Endothelial cell (in vitro differentiated cells): Measurements from ENCODE around the gene FAM229B. TPM values are rescaled to one million over a fixed set of nuclear protein-coding genes. Genes with fewer than 3 reads are reported as not detected.
"Not testable (repeated sequence)": the region's sequence is repeated elsewhere in the genome, so short reads cannot be mapped to it uniquely, and the experiment has no call there.

Experiments
- DNase-seq: peaks from one replicate; pipeline ENCODE4 v3.0.0; 2021; ENCODE audit warnings: low spot score
- H3K27ac Mint-ChIP-seq: one replicate; pipeline ENCODE4 v1.8.0; 2021; ENCODE audit warnings: mixed read lengths, inconsistent platforms; ENCODE audit not compliant: unreplicated experiment
- H3K27me3 Mint-ChIP-seq: one replicate; pipeline ENCODE4 v1.8.0; 2021; ENCODE audit warnings: mild to moderate bottlenecking, moderate library complexity, mixed read lengths, inconsistent platforms; ENCODE audit not compliant: unreplicated experiment
- H3K36me3 Mint-ChIP-seq: one replicate; pipeline ENCODE4 v1.8.0; 2021; ENCODE audit warnings: mild to moderate bottlenecking, low read depth, mixed read lengths, inconsistent platforms; ENCODE audit not compliant: unreplicated experiment
- H3K4me1 Mint-ChIP-seq: one replicate; pipeline ENCODE4 v1.8.0; 2021; ENCODE audit warnings: mild to moderate bottlenecking, mixed read lengths, inconsistent platforms; ENCODE audit not compliant: unreplicated experiment
- H3K4me3 Mint-ChIP-seq: one replicate; pipeline ENCODE4 v1.8.0; 2021; ENCODE audit warnings: mild to moderate bottlenecking, mixed read lengths, inconsistent platforms; ENCODE audit not compliant: unreplicated experiment
- H3K9me3 Mint-ChIP-seq: one replicate; pipeline ENCODE4 v1.8.0; 2021; ENCODE audit warnings: mixed read lengths, inconsistent platforms; ENCODE audit not compliant: unreplicated experiment
- total RNA-seq: library from RNA; stranded (reverse); fragmentation: NEBNext Ultra II Directional; extraction: Animal tissue kit (Norgen Biotek cat#: 25700); gene quantifications from one replicate; pipeline ENCODE4 v1.2.1, GENCODE V29; 2021; ENCODE audit not compliant: unreplicated experiment
- TF ChIP-seq, protein P1 (sequence below): fragments of 200-600 bp; sonication (generic); IDR thresholded peaks from one replicate; pipeline ENCODE4 v1.5.0; 2021; ENCODE audit warnings: antibody characterized with exemption; ENCODE audit not compliant: unreplicated experiment

Gene FAM229B
- total RNA-seq, 1 donor from 2014 or later: 20.9 TPM

DNA sequence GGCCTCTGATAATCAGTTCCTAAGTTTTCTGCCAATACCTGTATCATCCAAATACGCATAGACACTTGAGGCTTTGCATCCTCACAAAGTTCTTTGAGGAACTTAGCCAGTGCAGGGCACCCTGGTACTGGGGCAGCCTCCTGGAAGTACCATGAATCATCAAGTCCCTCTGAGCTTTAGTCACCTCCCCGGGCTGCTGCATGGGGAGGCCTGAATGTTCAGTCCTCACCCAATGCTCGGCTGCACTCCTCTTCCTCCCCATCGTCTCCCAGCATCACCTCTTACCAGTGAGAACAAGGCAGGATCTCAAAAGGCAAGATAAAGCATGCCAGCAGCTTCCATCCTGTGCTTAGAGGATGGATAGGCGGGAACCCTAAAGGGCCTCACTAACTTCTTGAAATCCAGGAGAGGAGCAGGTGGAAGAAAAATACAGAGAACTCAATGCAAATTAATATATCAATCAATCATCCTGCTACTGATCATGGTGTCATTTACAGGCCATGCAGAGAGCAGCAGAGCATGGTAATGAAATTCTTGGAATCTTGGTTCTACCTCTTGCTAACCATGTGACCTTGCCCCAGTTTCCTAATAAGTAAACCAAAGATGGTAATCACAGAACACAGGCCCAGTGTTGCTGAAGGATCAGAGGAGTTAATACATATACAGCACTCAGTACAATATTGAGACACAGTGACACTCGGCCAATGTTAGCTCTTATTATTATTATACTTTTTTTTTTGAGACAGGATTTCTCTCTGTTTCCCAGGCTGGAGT is 38.2 kb upstream of the FAM229B start:
- no peaks in the 10 kb centered on the region for H3K4me1 Mint-ChIP-seq
- TF ChIP-seq, protein P1, sequence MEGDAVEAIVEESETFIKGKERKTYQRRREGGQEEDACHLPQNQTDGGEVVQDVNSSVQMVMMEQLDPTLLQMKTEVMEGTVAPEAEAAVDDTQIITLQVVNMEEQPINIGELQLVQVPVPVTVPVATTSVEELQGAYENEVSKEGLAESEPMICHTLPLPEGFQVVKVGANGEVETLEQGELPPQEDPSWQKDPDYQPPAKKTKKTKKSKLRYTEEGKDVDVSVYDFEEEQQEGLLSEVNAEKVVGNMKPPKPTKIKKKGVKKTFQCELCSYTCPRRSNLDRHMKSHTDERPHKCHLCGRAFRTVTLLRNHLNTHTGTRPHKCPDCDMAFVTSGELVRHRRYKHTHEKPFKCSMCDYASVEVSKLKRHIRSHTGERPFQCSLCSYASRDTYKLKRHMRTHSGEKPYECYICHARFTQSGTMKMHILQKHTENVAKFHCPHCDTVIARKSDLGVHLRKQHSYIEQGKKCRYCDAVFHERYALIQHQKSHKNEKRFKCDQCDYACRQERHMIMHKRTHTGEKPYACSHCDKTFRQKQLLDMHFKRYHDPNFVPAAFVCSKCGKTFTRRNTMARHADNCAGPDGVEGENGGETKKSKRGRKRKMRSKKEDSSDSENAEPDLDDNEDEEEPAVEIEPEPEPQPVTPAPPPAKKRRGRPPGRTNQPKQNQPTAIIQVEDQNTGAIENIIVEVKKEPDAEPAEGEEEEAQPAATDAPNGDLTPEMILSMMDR: no peak
- H3K9me3 Mint-ChIP-seq: no peaks in the 10 kb centered on the region
- peaks cover 5% of the 10 kb centered on the region for H3K27me3 Mint-ChIP-seq
- H3K36me3 Mint-ChIP-seq: no peaks in the 10 kb centered on the region
- DNase-seq: no peak
- H3K4me3 Mint-ChIP-seq: no peak overlapping the region
- no peak overlapping the region for H3K27ac Mint-ChIP-seq

DNA sequence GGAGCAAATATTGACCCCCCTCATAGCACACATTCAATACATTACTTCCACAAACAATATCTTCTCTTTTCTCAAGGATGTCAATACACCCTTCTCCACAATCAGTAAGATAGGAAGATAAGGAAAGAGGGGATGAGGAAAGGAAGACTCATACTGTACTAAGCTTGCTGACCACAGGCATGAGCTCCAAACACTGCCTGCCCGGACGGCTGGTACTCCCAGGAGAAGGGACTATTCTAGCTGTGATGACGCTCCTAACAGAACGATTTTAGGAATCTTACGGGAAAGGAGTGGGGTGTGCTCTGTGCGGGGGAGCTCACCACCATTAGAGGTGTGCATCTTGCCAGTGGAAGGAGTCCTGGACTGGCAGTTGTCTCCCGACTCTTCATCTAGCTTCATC is 37.4 kb upstream of the FAM229B start:
- Mint-ChIP-seq H3K27me3 (peaks cover 5% of the 10 kb centered on the region), H3K36me3 (no peaks in the 10 kb centered on the region), H3K9me3 (no peaks in the 10 kb centered on the region), H3K4me3 (no peak overlapping the region), H3K4me1 (no peaks in the 10 kb centered on the region), H3K27ac (no peak overlapping the region)
- DNase-seq: no peak
- TF ChIP-seq, protein P1: no peak

DNA sequence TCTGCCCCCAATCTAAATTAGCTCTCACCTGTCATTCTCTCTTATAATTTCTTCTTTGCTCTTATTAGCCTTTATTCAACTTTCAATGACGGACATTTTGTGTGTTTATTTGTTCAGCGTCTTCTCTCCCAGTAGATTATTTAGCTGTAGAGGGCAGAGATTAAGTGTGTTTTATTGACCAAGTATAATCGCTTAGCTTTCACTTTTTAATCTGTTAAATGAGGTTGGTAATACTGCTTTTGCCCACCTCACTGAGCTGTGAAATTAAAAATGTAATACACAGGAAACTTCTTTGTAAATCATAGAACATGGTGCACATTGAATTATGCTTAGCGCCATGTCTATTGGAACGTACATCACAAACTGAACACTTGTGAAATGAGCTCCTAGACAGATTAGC is 37.0 kb upstream of the FAM229B start:
- Mint-ChIP-seq H3K36me3 (no peaks in the 10 kb centered on the region), H3K4me3 (no peak overlapping the region), H3K27ac (no peak overlapping the region), H3K4me1 (no peaks in the 10 kb centered on the region), H3K9me3 (no peaks in the 10 kb centered on the region), H3K27me3 (peaks cover 5% of the 10 kb centered on the region)
- TF ChIP-seq, protein P1: no peak
- no peak for DNase-seq

DNA sequence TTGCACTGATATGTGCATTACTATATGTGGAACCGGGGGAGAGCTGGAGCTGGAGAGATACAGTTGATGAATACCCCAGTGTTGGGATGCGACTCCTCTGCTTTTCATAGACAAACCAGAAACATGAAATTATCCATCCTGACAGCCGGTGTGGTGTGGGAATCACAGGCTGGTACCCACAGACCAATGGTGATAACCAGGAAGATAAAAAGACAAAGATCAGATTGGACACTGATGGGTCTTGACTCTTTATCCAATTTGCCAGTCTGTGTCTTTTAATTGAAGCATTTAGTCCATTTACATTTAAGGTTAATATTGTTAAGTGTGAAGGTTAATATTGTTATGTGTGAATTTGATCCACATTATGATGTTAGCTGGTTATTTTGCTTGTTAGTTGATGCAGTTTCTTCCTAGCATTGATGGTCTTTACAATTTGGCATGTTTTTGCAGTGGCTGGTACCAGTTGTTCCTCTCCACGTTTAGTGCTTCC is 36.1 kb upstream of the FAM229B start:
- H3K4me1 Mint-ChIP-seq, H3K9me3 Mint-ChIP-seq, H3K4me3 Mint-ChIP-seq, H3K27ac Mint-ChIP-seq, DNase-seq, H3K36me3 Mint-ChIP-seq, H3K27me3 Mint-ChIP-seq: not testable (repeated sequence)

DNA sequence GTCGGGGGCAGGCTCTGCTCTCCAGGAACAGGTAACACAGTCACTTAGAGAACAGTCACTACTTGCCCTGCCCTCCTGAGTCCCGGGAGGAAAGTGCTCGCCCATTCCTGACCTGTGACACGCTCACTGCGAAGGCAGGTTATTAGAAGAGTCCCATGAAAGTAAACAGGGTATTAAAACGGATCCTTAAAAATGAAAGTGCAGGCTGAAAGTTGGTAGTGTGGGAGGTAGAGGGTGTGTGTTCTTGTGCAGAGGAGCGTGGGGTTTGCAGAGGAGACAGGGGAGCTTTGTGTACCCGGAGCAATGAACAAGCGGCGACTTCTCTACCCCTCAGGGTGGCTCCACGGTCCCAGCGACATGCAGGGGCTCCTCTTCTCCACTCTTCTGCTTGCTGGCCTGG is 33.4 kb upstream of the FAM229B start, which contains the start of gene CCN6:
TSS of gene CCN6 (plus strand) at position 104 of the 400 bp plus-strand sequence. CDS start at position 358, 254 bp downstream.
- Mint-ChIP-seq H3K9me3 (no peaks in the 10 kb centered on the region), H3K4me3 (no peak within 1 kb of the TSS), H3K36me3 (no peaks in the 10 kb centered on the region), H3K27me3 (peaks cover 3% of the 10 kb centered on the region), H3K4me1 (no peaks in the 10 kb centered on the region), H3K27ac (peak within 1 kb of the TSS; percentile 39)
- TF ChIP-seq, protein P1: no peak
- DNase-seq: no peak
